ENCODE measurements around the gene ME1.

DNA sequence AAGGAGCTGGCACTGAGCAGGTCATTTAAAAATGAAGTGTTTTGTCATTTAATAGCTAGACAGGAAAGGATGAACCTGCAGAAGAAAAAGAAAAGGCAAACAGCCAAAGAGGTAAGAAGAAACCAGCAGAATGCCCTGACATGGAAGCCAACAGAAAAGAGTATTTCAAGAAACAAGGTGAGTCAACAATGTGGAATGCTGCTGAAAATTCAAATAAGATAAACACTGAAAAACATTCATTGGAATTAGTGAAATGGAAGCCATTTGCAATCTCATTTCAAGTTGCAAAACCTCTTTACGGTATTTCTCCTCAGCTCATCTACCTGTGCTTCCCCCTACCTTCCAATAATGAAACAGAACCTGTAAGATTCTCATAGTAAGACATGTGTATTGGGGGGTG, 178.1 kb downstream of the ME1 start:
- TF ChIP-seq CBX8 (IDR thresholded peaks at IDR 0.05) (no peak), NFE2L2 (conservative IDR thresholded peaks at IDR 0.05; ENCODE audit: low read length) (no peak), CBX2 (IDR thresholded peaks at IDR 0.05; ENCODE audit: borderline replicate concordance, low read depth) (no peak), RAD21 (conservative IDR thresholded peaks at IDR 0.05 in 1 of 2, IDR thresholded peaks at IDR 0.05 in 1 of 2) (no peak), HEYL (CRISPR knock-in tag; IDR thresholded peaks at IDR 0.05) (no peak), NR3C1 (IDR thresholded peaks at IDR 0.05) (no peak), POLR2A (IDR thresholded peaks at IDR 0.05; ENCODE audit: low read length) (no peak), POLR2AphosphoS2 (conservative IDR thresholded peaks at IDR 0.05; ENCODE audit: low read length) (no peak)
